SK-N-SH treated with all-trans-retinoic acid at 6 μM for 48 hours (cell line): ENCODE data around the gene TMEM134.

Experiments
- ARNTL ChIP-seq: fragments of 450-650 bp; formaldehyde crosslinking; IDR thresholded peaks from 2 replicates; pipeline ENCODE4 v1.5.0; 2020; ENCODE audit warnings: low read depth, mild to moderate bottlenecking, moderate library complexity, borderline replicate concordance
- CSDC2 ChIP-seq: fragments of 250-450 bp; sonication (Bioruptor Pico); IDR thresholded peaks from 2 replicates; pipeline ENCODE4 v1.5.0; 2020; ENCODE audit warnings: mild to moderate bottlenecking, moderate library complexity
- GLIS3 ChIP-seq: fragments of 250-450 bp; sonication (Bioruptor Pico); IDR thresholded peaks from 2 replicates; pipeline ENCODE4 v1.5.0; 2020; ENCODE audit warnings: mild to moderate bottlenecking, moderate library complexity
- PATZ1 ChIP-seq: fragments of 250-450 bp; sonication (Bioruptor Pico); IDR thresholded peaks from 2 replicates; pipeline ENCODE4 v1.8.0; 2020; ENCODE audit warnings: mild to moderate bottlenecking, moderate library complexity, borderline replicate concordance
- PPARA ChIP-seq: fragments of 250-450 bp; sonication (Bioruptor Pico); IDR thresholded peaks from 2 replicates; pipeline ENCODE4 v1.5.0; 2020; ENCODE audit warnings: mild to moderate bottlenecking, borderline replicate concordance
- ZC3H10 ChIP-seq: fragments of 250-450 bp; sonication (Bioruptor Pico); IDR thresholded peaks from 2 replicates; pipeline ENCODE4 v1.5.1; 2021; ENCODE audit warnings: mild to moderate bottlenecking, moderate library complexity
- TF ChIP-seq, protein P1 (sequence below): fragments of 250-450 bp; sonication (Bioruptor Pico); IDR thresholded peaks from 2 replicates; pipeline ENCODE4 v1.5.1; 2021; ENCODE audit warnings: mild to moderate bottlenecking, moderate library complexity

DNA sequence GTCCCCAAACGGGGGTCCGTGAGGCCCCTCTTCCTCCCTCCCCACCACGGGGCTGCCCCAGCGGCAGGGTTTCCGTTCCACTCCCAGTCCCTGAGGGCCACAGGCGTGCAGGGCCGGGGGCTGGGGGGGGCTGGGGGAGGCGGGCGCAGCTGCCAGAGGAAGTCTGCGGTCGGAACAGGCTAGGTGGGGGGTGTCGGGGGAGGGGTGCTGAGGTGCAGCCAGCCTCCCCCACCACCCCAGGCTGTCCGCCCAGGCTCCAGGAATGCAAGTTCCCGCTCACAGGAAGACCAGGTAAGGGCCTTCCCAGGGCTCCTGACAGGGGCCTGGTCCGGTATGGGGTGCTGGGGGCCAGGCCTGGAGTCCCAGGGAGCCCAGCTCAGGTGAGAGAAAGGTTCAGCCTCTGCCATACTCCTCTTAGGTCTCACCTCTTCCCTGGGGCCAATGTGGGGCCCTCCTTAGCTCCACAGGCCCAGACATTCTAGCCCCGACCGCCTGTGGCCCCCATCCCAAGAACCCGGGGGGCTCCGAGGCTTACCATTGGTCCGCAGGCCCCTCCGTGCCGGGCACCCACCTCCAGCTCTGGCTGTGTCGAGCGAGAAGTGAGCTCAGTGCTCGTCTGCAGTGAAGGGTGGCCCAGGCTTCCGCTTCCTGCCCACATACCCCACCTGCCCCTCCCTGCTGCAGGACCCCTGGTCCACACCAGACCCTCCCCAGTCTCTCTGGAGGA lies 31.8 kb downstream of the TMEM134 start, which contains the start of gene PTPRCAP:
- TF ChIP-seq ARNTL: no peak
- no peak for TF ChIP-seq ZC3H10
- no peak for TF ChIP-seq GLIS3 (CRISPR knock-in tag)
- no peak for TF ChIP-seq PPARA (CRISPR knock-in tag)
- no peak for TF ChIP-seq CSDC2 (CRISPR knock-in tag)
- no peak for TF ChIP-seq PATZ1 (CRISPR knock-in tag)
- TF ChIP-seq, protein P1, sequence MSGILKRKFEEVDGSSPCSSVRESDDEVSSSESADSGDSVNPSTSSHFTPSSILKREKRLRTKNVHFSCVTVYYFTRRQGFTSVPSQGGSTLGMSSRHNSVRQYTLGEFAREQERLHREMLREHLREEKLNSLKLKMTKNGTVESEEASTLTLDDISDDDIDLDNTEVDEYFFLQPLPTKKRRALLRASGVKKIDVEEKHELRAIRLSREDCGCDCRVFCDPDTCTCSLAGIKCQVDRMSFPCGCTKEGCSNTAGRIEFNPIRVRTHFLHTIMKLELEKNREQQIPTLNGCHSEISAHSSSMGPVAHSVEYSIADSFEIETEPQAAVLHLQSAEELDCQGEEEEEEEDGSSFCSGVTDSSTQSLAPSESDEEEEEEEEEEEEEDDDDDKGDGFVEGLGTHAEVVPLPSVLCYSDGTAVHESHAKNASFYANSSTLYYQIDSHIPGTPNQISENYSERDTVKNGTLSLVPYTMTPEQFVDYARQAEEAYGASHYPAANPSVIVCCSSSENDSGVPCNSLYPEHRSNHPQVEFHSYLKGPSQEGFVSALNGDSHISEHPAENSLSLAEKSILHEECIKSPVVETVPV (CRISPR knock-in tag): no peak
